Forelimb muscle (tissue), 1 donor: ENCODE results near the gene ACY1. TPM values are rescaled to one million over a fixed set of nuclear protein-coding genes. Genes with fewer than 3 reads are reported as not detected.
"Not testable (repeated sequence)": the region's sequence is repeated elsewhere in the genome, so short reads cannot be mapped to it uniquely, and the experiment has no call there.

Experiments
- DNase-seq: peaks from one replicate; pipeline ENCODE4 v3.0.0-alpha.2; 2013; ENCODE audit warnings: low read depth
- polyA plus RNA-seq: library from polyadenylated mRNA; unstranded; fragments of 120-200 nt; gene quantifications from one replicate; pipeline ENCODE4 v1.2.1, GENCODE V29; 2013; ENCODE audit not compliant: insufficient read length

Gene ACY1
- polyA plus RNA-seq, 1 donor = 12.9 TPM

DNA sequence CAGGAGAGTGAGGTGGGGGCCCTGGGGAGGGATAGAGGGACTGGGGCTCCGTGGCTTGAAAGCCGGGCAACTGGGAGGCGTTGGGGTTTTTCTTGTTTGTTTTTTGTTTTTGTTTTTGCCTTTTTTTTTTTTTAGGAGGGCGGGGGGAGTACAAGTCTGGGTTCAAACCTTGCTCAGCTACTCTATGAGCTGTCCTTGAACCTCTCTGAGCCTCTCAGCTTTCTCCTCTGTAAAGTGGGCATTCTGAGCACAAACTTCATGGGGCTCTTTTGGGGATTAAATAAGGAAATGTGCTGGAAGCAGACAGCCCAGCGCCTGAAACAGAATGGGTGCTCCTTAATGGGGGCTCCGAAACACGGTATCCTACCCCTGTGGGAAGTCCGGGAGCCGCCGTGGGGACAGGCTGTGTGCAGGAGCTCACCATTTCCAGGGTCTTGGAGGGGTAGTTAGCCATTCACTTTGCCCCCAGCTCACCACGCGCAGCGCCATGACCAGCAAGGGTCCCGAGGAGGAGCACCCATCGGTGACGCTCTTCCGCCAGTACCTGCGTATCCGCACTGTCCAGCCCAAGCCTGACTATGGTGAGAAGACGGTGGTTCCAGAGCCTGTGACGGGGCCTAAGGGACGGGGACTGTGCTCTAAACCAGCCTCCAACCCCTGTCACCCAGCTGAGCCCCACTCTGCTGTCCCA is 388 bp downstream of the ACY1 start:
- no peak for DNase-seq

DNA sequence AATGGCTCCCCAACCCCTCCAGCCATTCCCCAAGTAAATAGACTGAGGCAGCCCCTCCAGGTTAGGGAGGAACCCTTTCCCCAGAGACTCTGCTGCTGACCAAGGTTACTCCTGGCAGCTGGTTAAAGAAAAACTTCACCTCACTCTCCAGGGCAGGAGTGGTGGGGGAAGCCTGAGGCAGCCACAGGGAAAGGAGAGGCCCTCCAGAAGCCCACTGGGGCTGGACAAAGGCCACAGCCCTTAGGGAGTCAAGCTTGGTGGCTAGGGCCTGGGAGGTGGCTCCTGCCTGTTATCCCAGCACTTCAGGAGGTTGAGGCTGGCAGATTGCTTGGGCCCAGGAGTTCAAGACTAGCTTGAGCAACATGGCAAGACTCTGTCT is 923 bp downstream of the ACY1 start:
- no peak for DNase-seq

DNA sequence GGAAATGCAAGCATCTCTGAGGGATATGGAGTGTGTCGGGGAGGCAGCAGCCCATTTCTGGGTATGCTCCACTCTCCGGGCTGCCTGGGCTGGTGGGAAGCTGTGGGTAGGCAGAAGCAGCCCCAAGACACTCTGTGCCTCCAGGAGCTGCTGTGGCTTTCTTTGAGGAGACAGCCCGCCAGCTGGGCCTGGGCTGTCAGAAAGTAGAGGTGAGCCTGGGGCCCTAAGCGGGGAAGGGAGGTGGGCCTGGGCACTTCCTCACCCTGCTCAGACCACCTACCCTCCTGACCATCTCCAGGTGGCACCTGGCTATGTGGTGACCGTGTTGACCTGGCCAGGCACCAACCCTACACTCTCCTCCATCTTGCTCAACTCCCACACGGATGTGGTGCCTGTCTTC is 1.7 kb downstream of the ACY1 start:
- DNase-seq = no peak

DNA sequence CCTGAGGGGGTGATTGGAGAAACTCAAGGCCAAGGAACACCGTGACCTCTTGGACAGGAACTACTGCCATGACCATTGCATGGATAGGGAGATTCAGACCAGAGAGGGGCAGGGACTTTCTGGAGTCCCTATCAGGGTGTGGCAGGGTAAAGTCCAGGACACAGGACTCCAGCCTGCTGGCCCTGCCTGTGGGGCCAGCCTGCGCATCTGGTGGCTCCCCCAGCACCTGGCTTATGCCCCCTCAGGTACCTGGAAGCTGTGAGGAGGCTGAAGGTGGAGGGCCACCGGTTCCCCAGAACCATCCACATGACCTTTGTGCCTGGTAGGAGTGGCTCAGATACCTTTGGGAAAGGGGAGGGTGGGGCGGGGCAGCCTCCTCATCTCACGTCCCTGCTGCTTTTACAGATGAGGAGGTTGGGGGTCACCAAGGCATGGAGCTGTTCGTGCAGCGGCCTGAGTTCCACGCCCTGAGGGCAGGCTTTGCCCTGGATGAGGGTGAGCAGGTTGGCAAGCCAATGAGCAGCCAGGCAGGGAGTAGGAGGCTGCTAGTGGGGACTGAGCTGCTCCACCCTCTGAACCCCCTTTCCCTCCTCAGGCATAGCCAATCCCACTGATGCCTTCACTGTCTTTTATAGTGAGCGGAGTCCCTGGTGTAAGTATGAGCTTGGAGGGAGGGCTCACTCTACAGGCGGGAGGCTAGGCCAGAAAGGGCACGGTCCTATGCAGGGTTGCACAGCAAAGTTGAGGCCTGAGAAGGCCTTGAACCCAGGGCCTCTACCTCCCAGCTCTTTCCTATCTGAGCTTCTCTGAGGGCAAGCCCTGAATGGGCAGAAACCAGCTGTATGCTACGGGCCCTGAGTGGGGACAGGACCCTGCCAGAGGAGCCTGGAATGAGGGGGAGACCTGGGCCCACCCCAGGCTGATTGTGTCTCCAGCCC is 2.9 kb downstream of the ACY1 start:
- no peak for DNase-seq

DNA sequence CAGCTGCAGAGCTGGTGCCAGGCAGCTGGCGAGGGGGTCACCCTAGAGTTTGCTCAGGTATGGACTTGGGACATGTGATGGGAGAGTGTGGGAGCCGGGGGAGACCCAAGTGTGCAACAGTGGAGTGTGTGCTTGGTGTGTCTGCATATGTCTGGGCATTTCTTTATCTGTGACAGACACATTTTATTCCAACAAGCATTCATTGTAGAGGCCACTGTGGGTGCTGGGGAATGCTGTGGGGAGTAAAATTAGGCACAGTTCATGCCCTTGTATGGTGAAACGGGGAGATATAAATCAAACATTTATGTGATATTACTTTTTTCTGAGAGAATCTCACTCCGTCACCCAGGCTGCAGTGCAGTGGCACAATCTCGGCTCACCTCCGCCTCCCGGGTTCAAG is 4.2 kb downstream of the ACY1 start:
- no peak for DNase-seq

DNA sequence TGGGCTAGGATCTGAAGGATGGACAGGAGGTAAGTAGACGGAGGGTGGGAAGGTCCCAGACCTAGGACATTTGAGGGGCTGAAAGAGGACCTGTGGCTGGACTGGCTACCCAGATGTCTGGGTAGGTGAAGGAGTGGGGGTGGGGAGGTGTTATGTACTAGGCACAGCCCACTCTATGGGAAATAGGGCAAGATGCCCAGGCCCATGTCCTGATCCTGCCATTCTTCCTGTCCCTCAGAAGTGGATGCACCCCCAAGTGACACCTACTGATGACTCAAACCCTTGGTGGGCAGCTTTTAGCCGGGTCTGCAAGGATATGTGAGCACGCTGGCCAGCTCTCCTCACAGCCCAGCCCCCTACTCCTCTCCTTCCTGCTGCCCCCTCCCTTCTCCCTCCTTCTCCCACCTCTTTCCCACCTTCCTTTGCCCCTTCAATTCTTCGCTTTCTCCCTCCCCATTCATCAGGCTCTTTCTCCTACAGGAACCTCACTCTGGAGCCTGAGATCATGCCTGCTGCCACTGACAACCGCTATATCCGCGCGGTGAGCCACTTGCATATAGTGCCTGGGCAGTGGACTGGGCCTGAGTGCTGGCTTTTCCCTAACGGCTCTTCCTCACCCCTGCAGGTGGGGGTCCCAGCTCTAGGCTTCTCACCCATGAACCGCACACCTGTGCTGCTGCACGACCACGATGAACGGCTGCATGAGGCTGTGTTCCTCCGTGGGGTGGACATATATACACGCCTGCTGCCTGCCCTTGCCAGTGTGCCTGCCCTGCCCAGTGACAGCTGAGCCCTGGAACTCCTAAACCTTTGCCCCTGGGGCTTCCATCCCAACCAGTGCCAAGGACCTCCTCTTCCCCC is 5.2 kb downstream of the ACY1 start:
- no peak for DNase-seq

DNA sequence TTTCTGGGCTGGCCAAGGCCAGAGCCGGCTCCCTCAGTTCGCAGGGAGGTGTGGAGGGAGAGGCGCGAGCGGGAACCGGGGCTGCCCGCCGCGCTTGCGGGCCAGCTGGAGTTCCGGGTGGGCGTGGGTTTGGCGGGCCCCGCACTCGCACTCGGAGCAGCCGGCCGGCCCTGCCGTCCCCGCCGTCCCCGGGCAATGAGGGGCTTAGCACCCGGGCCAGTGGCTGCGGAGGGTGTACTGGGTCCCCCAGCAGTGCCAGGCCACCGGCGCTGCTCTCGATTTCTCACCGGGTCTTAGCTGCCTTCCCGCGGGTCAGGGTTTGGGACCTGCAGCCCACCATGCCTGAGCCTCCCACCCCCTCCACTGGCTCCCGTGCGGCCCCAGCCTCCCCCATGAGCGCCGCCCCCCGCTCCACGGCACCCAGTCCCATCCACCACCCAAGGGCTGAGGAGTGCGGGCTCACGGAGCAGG is 7.2 kb downstream of the ACY1 start:
- DNase-seq = not testable (repeated sequence)

DNA sequence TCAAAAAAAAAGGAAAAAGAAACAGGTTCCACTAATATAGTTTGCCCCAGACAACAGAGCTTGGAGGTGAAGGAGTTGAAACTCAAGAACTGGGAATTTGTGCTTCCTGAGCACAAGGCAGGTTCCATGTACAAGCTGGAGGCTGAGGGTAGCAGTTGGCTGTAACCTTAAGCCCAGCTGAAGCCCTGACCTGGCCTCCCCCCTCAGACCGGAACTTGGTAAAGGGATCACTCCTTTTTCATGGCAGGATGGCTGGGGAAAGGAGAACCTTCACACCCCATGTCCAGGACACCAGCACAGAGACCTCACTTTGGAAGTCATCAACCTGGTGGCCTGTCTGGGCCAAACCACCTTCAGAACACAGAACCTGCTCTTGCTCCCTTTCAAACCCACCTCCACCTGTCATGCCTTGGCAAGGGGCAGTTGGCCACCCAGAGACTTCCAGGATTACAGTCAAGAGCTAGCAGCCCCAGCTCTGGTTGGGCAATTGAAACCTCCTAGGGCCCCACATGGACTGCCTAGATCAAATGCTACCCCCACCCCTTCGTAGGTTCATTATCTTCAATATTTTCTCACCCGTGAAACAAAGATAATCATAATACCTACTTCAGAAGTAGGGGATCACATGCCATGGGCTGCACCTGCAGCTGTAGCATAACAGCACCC is 8.8 kb downstream of the ACY1 start:
- DNase-seq = no peak

DNA sequence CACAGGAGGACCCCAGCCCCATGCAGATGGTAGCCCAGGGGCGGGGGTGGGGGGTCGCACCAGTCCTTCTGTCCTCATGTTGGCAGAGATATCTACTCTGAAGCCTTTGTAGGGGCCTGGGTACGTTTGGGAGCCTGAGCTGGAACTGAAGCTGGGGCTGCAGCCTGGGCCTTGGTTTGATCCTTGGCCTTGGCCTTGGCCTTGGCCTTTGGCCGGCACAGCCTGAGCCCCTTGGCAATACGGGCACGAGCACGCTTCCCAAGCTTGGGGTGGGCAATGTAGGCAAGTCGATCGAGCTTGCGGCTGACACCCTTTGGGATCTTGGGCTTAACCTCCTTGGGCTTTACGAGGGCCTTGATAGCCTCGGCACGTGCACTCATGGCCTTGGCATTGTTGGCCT is 10.3 kb downstream of the ACY1 start:
- not testable (repeated sequence) for DNase-seq

DNA sequence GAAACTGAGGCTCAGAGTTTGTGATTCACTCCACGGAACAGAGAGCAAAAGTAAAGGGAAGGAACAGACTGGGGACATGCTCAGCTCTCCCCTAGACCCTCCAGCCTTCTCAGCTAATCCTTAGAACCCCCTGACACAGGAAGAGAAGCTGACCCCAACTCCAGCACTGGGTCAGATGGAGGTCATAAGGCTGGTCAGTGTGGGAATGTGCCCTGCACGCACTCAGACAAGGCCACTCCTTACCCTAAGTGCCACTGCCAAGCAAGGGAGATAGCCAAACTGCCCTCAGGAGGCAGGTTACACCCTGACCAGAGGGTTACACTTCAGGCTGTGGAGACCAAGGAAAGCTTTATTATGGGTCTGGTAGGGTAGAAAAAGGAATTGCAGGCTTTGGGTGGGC is 11.2 kb downstream of the ACY1 start:
- no peak for DNase-seq

DNA sequence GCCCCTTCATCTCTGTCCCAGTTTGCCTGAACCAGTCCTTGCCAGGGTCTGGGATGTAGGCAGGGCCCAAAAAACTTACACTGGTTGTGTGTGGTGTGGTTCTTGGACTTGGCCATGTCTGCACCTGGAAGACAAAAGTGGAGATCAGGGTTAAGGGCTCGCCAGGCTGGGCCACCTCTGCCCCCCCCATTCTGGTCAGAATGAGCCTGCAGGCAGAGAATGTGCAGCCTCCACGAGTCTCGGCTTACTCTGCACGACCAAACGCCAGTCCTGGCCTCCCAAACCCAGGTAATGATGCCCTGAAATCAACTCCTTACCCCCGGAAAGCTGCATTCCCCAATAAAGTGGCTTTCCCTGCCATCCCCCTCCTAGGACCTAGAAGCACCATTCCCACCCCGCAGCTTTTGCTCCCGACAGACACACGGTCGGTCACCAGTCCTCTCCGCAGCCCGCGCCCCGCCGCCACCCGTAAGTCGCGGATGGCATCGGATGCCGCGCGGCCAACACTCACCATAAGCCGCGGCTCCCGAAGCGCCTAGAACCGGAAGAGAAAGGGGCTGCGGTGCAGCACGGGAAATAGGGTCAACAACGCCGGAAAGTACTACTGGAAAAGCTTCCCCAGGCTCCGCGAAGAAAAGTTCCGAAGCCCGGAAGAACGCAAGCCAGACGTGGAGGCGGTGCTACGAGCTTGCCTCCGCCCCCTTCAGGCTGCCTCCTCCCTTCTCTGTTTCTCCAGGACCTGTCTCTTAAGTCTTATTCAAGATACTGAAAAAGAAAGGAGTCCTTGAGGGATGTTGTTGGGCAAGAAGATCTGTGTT is 12.2 kb downstream of the ACY1 start, which contains the start of gene RPL29:
Gene RPL29 (minus strand): TSS at position 550 of the 818 bp plus-strand sequence. CDS start 434 bp downstream, at position 116.
- peak; percentile 92 for DNase-seq

DNA sequence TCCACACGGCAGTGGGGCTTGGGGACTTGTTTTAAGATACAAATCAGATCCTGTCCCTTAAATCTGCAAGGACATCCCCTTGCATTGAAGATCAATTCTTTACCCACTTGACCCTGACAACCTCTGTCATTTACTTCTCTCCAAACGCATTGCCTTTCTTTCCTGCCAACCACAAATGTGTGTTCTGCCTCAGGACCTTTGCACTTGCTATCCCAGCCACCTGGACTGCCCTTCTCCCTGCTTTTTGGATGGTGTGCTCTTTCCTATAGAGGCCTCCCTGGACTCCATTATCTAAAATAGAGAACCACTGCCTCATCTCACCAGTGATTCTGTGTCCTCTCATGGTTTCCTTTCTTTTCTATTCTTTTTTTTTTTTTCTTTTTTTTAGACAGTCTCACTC is 13.8 kb downstream of the ACY1 start:
- DNase-seq = no peak

DNA sequence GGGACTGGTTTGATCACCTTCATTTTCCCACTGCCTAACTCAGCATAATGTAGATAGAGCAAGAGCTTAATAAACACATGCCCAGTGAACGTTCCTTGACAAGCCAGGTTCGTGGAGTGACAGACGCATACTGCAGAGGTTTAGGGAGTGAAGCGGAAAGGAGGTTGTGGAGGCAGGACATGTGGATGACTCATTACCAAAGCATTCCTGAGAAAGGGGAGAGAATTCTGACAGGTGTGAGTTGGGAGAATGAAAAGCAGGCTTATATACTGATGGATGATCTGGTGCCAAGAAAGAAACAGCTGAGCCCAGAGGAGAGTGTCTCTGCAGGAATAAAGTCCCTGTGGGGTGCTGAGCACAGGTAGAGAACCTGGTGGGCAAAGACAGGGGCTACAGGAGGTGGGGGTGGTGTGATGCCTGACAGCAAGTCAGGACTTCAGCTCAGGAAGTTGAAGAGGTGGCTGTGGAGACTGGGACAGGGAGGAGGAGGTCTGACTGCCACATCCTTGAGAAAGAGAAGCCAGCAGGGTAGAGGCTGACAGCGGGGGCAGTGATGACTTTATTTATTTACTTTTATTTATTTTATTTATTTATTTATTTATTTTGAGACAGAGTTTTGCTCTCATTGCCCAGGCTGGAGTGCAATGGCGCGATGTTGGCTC is 14.7 kb downstream of the ACY1 start:
- DNase-seq = no peak

DNA sequence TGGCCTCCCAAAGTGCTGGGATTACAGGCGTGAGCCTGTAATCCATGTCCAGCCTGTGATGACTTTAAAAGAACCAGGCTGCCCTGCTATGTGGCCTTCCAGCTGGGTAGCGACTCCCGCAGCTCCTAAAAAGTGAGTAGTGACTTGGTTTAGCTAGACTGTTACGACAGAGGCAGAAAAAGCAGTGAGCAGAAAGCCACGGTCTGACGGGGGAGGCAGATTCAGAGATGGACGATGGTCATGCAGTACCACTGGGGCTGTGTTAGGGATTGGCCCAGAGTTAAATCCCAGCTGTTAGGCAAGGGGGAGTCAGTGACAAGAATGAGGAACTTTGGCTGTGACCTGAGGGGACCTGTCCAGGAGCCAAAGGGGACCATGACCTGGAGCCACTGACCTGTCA is 15.4 kb downstream of the ACY1 start:
- DNase-seq = no peak

DNA sequence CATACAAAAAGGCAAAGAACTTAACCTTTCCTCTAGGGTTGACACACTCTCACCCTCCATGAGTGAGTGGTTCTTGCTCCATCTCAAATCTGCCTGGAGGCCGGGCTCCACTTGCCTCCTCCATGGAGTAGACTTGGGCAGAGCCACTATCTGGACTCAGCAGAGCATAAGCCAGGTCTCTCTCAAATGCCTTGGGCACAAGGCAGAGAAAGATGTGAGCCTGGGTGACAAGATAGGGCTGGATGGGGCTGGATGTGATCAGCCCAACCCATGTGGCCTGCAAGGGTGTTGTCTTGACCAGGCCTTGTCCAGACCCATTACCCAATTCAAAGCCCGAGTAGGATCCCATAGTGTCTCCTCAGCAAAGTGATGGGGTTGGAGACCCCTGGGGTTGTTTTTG is 16.5 kb downstream of the ACY1 start:
- DNase-seq = no peak

DNA sequence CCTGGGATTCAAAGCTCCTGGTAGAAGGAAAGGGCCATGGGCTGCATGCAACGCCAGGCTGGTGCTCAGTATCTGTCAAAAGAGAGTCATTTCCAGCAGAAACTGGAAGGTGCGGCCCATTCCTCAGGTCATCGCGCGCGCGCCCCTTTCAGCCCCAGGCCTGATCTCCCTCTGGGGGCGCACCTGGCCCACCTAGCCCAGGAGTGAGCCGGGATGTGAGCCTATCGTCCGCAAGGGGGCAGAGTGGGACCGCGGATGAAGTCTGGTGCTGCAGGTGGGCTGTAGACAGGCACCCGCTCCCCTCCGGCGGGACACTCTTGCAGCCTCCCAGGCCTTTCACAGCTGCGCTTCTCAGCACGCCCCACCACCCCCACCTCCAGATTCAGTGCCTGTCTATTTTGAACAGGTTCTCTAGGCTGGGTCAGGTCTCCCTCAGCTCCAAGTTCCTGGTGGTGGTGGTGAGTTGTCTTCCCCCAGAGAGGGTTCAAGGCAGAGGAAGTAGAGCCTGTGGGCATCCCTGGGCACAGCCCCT is 18.2 kb downstream of the ACY1 start:
- DNase-seq = no peak

DNA sequence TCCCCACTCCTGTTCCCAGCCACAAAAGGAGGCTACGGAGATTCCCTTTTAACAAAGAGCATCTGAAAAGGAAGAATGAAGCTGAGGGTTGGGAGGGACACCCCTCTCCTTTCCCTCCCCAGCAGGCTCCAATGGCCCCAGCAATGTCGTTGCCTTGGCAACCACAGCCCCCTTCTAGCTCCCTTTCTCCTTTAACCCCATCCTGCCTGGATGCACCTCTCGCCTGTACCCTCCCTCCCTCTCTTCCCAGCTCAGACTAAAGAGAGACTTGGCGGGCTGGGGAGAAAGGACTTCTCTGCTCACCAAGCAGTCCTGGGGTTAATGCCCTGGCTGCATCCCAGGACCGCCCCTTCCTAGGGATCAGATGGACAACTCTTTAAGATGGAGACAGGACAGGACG is 19.4 kb downstream of the ACY1 start:
- DNase-seq = no peak

DNA sequence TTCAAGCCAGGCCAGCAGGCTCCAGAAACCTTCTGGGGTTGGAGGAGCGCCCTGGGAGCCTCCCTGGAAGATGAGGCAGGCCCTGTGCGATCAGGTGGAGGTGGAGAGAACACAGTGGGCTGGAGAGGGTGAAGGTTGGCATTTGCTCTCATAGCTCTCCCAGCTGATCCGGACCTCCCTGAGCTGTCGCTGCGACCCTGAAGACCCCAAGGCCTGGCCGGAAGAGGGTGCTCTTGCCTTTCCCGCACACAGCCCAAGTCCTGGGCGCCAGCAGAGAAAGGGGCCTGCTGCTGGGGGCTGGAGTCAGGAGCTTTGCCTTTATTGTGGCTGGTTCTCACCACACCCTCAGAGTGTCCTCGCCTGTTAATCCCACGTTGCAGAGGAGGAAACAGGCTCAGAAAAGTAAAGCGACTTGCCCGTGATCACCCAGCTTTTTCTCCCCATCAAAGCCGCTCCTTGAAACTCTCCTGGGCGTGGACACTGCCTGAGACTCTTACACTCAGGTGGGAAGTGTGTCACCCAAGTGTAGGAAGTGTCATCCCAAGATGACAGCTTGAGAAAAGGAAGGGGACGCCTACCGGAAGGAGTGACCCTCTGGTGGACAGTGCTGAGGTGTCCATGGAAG is 20.9 kb downstream of the ACY1 start:
- no peak for DNase-seq

DNA sequence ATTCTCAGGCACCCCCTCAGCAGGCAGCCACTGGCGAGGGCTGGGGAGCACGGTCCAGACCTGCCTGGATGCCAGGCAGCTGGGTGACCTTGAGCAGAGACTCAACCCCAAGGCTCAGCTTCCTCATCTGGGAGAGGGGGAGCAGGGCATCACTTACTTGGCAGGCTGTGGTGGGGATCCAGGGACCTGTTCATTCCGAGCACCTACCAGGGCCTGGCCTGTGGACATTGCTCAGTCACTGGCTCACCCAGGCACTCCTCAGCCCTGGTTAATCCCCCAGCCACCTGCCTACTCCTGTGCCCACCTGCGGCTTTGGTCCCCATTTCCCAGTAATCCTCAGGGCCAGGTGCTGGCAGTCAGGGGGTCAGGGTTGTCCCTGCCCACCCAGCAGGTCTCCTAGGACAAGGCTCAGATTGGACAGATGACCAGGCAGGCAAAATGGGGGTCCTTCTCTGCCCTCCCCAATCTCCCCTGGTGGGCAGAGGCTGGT is 21.6 kb downstream of the ACY1 start:
- DNase-seq = no peak
